Neural cell (in vitro differentiated cells): Measurements from ENCODE around the gene ITGB2.

ENCODE experiments used
- EP300 ChIP-seq: fragments of 450-650 bp; conservative IDR thresholded peaks from 2 replicates; pipeline ENCODE4 v1.6.1; 2014; ENCODE audit warnings: antibody characterized with exemption, mild to moderate bottlenecking, moderate library complexity; ENCODE audit not compliant: poor library complexity, severe bottlenecking
- EZH2 ChIP-seq: fragments of 200-600, 300-800 bp; shearing (Covaris generic), sonication (generic); IDR thresholded peaks from 2 replicates; pipeline ENCODE4 v1.6.1; 2014; ENCODE audit warnings: antibody characterized with exemption, low read length, borderline replicate concordance, mild to moderate bottlenecking; ENCODE audit not compliant: insufficient read depth, poor library complexity, severe bottlenecking
- MXI1 ChIP-seq: fragments of 450-650 bp; conservative IDR thresholded peaks from 2 replicates; pipeline ENCODE4 v1.6.1; 2014; ENCODE audit warnings: antibody characterized with exemption, mild to moderate bottlenecking; ENCODE audit not compliant: poor library complexity, severe bottlenecking
- POLR2AphosphoS5 ChIP-seq: IDR thresholded peaks from 2 replicates; pipeline ENCODE4 v1.6.1; 2012
- TF ChIP-seq, protein P1 (sequence below): fragments of 450-650 bp; IDR thresholded peaks from 2 replicates; pipeline ENCODE4 v1.5.1; 2014; ENCODE audit warnings: antibody characterized with exemption, mild to moderate bottlenecking, moderate library complexity; ENCODE audit not compliant: poor library complexity, severe bottlenecking

DNA sequence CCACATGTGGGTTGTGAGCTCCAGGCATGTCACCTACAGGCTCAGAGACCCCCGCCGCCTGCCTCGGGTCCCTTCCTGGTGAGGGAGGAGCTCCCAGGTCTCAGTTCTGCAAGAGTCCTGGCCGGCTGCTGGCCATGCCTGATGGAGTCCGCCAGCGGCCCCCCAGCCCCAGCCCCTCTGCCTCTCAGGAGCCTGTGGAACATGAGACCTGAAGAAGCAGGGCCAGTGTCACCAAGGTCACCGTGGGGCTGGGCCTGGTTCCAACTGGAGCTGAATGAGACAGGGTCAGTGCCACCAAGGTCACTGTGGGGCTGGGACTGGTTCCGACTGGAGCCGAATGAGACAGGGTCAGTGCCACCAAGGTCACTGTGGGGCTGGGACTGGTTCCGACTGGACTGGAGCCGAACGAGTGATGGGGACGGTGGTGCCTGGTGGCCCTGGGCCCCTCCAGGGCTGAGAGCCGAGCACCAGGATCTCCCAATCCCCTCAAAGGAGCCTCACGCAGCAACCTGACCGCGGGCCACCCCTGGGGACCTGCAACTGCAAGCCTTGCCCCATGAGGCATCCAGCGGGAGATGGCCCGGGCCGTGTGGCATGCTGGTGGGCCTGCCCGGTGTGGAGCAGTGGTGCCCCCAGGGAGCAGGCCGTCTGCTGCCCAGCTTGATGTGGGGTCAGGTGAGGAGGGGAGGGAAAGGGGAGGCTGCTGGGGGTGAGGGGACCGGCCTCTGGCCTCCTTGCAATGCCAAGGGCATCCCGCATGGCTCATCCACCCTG is 32.7 kb downstream of the ITGB2 start:
- TF ChIP-seq, protein P1, sequence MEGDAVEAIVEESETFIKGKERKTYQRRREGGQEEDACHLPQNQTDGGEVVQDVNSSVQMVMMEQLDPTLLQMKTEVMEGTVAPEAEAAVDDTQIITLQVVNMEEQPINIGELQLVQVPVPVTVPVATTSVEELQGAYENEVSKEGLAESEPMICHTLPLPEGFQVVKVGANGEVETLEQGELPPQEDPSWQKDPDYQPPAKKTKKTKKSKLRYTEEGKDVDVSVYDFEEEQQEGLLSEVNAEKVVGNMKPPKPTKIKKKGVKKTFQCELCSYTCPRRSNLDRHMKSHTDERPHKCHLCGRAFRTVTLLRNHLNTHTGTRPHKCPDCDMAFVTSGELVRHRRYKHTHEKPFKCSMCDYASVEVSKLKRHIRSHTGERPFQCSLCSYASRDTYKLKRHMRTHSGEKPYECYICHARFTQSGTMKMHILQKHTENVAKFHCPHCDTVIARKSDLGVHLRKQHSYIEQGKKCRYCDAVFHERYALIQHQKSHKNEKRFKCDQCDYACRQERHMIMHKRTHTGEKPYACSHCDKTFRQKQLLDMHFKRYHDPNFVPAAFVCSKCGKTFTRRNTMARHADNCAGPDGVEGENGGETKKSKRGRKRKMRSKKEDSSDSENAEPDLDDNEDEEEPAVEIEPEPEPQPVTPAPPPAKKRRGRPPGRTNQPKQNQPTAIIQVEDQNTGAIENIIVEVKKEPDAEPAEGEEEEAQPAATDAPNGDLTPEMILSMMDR, result no peak
- no peak for TF ChIP-seq POLR2AphosphoS5
- no peak for TF ChIP-seq EZH2
- TF ChIP-seq MXI1, result no peak
- no peak for TF ChIP-seq EP300
